ENCODE measurements around the gene PSAP. TPM values are rescaled to one million over a fixed set of nuclear protein-coding genes. Genes with fewer than 3 reads are reported as not detected.

PSAP gene
- total and polyA plus RNA-seq, 2 experiments from 2014 or later: 151 to 391 TPM

- H3K4me3 ChIP-seq: no peak overlapping the region
- no peaks in the 10 kb centered on the region for H3K79me2 ChIP-seq (replicated peaks; ENCODE audit: insufficient read depth)
- peaks cover 25% of the 10 kb centered on the region for H3K27me3 ChIP-seq (ENCODE audit: insufficient read depth)
- no peaks in the 10 kb centered on the region for H3K36me3 ChIP-seq (ENCODE audit: insufficient read depth)
- H3K4me1 ChIP-seq (ENCODE audit: insufficient read depth): 0 out of 2 replicates have a peak, but pooled peaks cover 2% of the 10 kb centered on the region
- no peak overlapping the region for H3K27ac ChIP-seq (ENCODE audit: low read depth)
- H3F3A ChIP-seq (replicated peaks; ENCODE audit: low read depth): no peaks in the 10 kb centered on the region
- no peak overlapping the region for H3K4me3 Mint-ChIP-seq
- H3K9me2 ChIP-seq (ENCODE audit: insufficient read depth): no peaks in the 10 kb centered on the region
- TF ChIP-seq CREB1 (CRISPR knock-in tag; IDR thresholded peaks at IDR 0.05; ENCODE audit: low read depth): no peak
- TF ChIP-seq, protein P1, sequence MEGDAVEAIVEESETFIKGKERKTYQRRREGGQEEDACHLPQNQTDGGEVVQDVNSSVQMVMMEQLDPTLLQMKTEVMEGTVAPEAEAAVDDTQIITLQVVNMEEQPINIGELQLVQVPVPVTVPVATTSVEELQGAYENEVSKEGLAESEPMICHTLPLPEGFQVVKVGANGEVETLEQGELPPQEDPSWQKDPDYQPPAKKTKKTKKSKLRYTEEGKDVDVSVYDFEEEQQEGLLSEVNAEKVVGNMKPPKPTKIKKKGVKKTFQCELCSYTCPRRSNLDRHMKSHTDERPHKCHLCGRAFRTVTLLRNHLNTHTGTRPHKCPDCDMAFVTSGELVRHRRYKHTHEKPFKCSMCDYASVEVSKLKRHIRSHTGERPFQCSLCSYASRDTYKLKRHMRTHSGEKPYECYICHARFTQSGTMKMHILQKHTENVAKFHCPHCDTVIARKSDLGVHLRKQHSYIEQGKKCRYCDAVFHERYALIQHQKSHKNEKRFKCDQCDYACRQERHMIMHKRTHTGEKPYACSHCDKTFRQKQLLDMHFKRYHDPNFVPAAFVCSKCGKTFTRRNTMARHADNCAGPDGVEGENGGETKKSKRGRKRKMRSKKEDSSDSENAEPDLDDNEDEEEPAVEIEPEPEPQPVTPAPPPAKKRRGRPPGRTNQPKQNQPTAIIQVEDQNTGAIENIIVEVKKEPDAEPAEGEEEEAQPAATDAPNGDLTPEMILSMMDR (conservative IDR thresholded peaks at IDR 0.05; ENCODE audit: low read depth in 2 of 2): no peak
- no peak for TF ChIP-seq ETS1 (IDR thresholded peaks at IDR 0.05)
- no peak for DNase-seq (ENCODE audit: low spot score)
- H3K4me1 Mint-ChIP-seq: peaks cover 7% of the 10 kb centered on the region; the same call in 2 of the 3 replicates
- H4K20me1 ChIP-seq (replicated peaks; ENCODE audit: insufficient read depth): no peaks in the 10 kb centered on the region
- ATAC-seq: no peak
- peaks cover 30% of the 10 kb centered on the region for H3K27me3 Mint-ChIP-seq (ENCODE audit: insufficient read depth, low read depth, poor library complexity)
- no peaks in the 10 kb centered on the region for H3K9me3 Mint-ChIP-seq
- no peak overlapping the region for H2AFZ ChIP-seq
- H3K27ac Mint-ChIP-seq: no peak overlapping the region
- H3K36me3 Mint-ChIP-seq (ENCODE audit: low read depth): no peaks in the 10 kb centered on the region; the same call in 2 of the 3 replicates
- H3K4me2 ChIP-seq: no peak overlapping the region
Observed at GRCh38 chr10:71893258-71893815, 42.3 kb upstream of the PSAP start.

DNA sequence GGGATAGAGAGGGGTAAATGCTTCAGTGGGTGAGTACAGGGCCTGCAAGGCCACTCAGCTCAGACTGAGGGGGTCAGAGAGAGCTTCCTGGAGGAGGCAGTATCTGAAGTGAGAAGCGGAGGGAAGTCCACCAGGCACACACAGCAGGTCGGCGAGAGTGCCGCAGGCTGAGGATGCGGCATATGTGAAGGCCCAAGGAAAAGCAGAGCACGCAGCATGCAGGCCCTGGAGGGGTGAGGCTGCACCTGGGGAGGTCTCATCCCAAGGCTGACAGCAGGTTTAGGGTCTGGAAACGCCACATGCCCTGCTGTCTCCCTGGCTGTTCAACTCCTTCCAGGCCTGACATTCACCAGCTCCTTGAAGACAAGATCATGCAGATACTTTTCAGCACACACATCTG, 40.4 kb upstream of the PSAP start:
- Histone ChIP-seq H3K27ac (ENCODE audit: low read depth) (no peak overlapping the region), H3K9me2 (ENCODE audit: insufficient read depth) (no peaks in the 10 kb centered on the region), H3K4me1 (ENCODE audit: insufficient read depth) (0 out of 2 replicates have a peak, but pooled peaks cover 2% of the 10 kb centered on the region), H3K79me2 (replicated peaks; ENCODE audit: insufficient read depth) (no peaks in the 10 kb centered on the region), H3K36me3 (ENCODE audit: insufficient read depth) (no peaks in the 10 kb centered on the region), H2AFZ (no peak overlapping the region), H3K4me2 (no peak overlapping the region), H4K20me1 (replicated peaks; ENCODE audit: insufficient read depth) (no peaks in the 10 kb centered on the region), H3F3A (replicated peaks; ENCODE audit: low read depth) (no peaks in the 10 kb centered on the region), H3K27me3 (ENCODE audit: insufficient read depth) (peaks cover 33% of the 10 kb centered on the region), H3K4me3 (no peak overlapping the region)
- H3K27me3 Mint-ChIP-seq (ENCODE audit: insufficient read depth, low read depth, poor library complexity): peaks cover 30% of the 10 kb centered on the region
- TF ChIP-seq NANOG (IDR thresholded peaks at IDR 0.05; ENCODE audit: borderline replicate concordance) (no peak), EZH2 (IDR thresholded peaks at IDR 0.05; ENCODE audit: low read depth, unreplicated experiment) (no peak), POLR2AphosphoS5 (IDR thresholded peaks at IDR 0.05; ENCODE audit: low read depth) (no peak), CREB1 (CRISPR knock-in tag; IDR thresholded peaks at IDR 0.05; ENCODE audit: low read depth) (no peak), JUNB (IDR thresholded peaks at IDR 0.05; ENCODE audit: unreplicated experiment) (no peak)
- ATAC-seq: no peak
- no peaks in the 10 kb centered on the region; the same call in 2 of the 3 replicates for H3K36me3 Mint-ChIP-seq (ENCODE audit: low read depth)
- no peak overlapping the region for H3K4me3 Mint-ChIP-seq
- no peak overlapping the region for H3K27ac Mint-ChIP-seq
- DNase-seq (ENCODE audit: low spot score): no peak
- H3K9me3 Mint-ChIP-seq: no peaks in the 10 kb centered on the region
- peaks cover 7% of the 10 kb centered on the region; the same call in 2 of the 3 replicates for H3K4me1 Mint-ChIP-seq
